SK-N-SH (cell line): Measurements from ENCODE around the gene SND1. TPM values are rescaled to one million over a fixed set of nuclear protein-coding genes. Genes with fewer than 3 reads are reported as not detected.

ENCODE experiments used
- CTCF ChIA-PET: fragments of 300-600, 350-600 bp; formaldehyde crosslinking; extraction: SDS; loops from one replicate; lab custom pipeline; 2021; lab: Yijun Ruan, JAX
- POLR2A ChIA-PET: fragments of 350-600 bp; sonication (Branson Sonifier 250); formaldehyde crosslinking; extraction: SDS; loops from one replicate; lab custom pipeline; 2020; ENCODE audit warnings: antibody characterized with exemption, inconsistent platforms; lab: Yijun Ruan, JAX
- DNase-seq: peaks from one replicate; pipeline ENCODE4 v3.0.0; 2012
- H2AFZ ChIP-seq: fragments of 200-600 bp; sonication (generic); 2 replicates; pipeline ENCODE4 v1.8.1; 2016; ENCODE audit warnings: antibody characterized with exemption, mild to moderate bottlenecking, low read depth
- H3F3A ChIP-seq: fragments of 200-600 bp; sonication (generic); replicated peaks from 2 replicates; pipeline ENCODE3; 2016; ENCODE audit warnings: antibody characterized with exemption, mild to moderate bottlenecking; ENCODE audit not compliant: insufficient read depth
- H3K27ac ChIP-seq, 2 experiments: fragments of 200-500 bp in 1 of 2; fragments of 200-600 bp in 1 of 2; sonication (Bioruptor generic) in 1 of 2; sonication (generic), shearing (Covaris generic) in 1 of 2; 2 replicates each; pipeline versions ENCODE4 v1.5.1 to v1.6.1; 2014 to 2016; ENCODE audit warnings: low read depth in 2 of 2, inconsistent platforms in 1 of 2, low read length in 1 of 2, mild to moderate bottlenecking in 1 of 2, mixed read lengths in 1 of 2
- H3K27me3 ChIP-seq: fragments of 200-600 bp; sonication (generic), shearing (Covaris generic); 2 replicates; pipeline ENCODE4 v1.6.1; 2016; ENCODE audit warnings: mixed run types; ENCODE audit not compliant: insufficient read depth
- H3K36me3 ChIP-seq, 2 experiments: fragments of 200-500 bp in 1 of 2; fragments of 200-600 bp in 1 of 2; sonication (Bioruptor generic) in 1 of 2; sonication (generic) in 1 of 2; replicated peaks in 1 of 2; 2 replicates each; pipeline versions ENCODE3 to v1.5.1; 2014 to 2016; ENCODE audit warnings: low read length in 1 of 2, mild to moderate bottlenecking in 1 of 2; ENCODE audit not compliant: insufficient read depth in 2 of 2, control insufficient read depth in 1 of 2
- H3K4me1 ChIP-seq, 2 experiments: fragments of 200-500 bp in 1 of 2; fragments of 200-600 bp in 1 of 2; sonication (Bioruptor generic) in 1 of 2; sonication (generic), shearing (Covaris generic) in 1 of 2; 2 replicates each; pipeline versions ENCODE4 v1.5.1 to v1.6.1; 2014 to 2016; ENCODE audit warnings: low read depth in 1 of 2, low read length in 1 of 2, mixed run types in 1 of 2; ENCODE audit not compliant: insufficient read depth in 2 of 2, control insufficient read depth in 1 of 2
- H3K4me2 ChIP-seq: fragments of 200-600 bp; sonication (generic), shearing (Covaris generic); 2 replicates; pipeline ENCODE4 v1.6.1; 2017; ENCODE audit warnings: mixed run types
- H3K4me3 ChIP-seq, 2 experiments: fragments of 200-500 bp in 1 of 2; fragments of 200-600 bp in 1 of 2; sonication (Bioruptor generic) in 1 of 2; sonication (generic), shearing (Covaris generic) in 1 of 2; 2 replicates each; pipeline versions ENCODE4 v1.5.1 to v1.8.1; 2014 to 2016; ENCODE audit warnings: low read depth in 2 of 2, inconsistent platforms in 1 of 2, low read length in 1 of 2, mild to moderate bottlenecking in 1 of 2, mixed read lengths in 1 of 2, moderate library complexity in 1 of 2
- H3K79me2 ChIP-seq: fragments of 200-600 bp; sonication (generic); 2 replicates; pipeline ENCODE4 v1.8.1; 2017; ENCODE audit warnings: mild to moderate bottlenecking; ENCODE audit not compliant: insufficient read depth
- H3K9ac ChIP-seq: fragments of 200-600 bp; sonication (generic); 2 replicates; pipeline ENCODE4 v1.6.1; 2017; ENCODE audit warnings: mixed run types
- H3K9me2 ChIP-seq: fragments of 200-600 bp; sonication (generic); 2 replicates; pipeline ENCODE4 v1.6.1; 2017; ENCODE audit warnings: mixed run types
- H3K9me3 ChIP-seq: fragments of 200-600 bp; sonication (generic); 2 replicates; pipeline ENCODE4 v1.6.1; 2017; ENCODE audit warnings: mixed run types, mild to moderate bottlenecking, moderate library complexity
- H4K20me1 ChIP-seq: fragments of 200-600 bp; sonication (generic); 2 replicates; pipeline ENCODE4 v1.6.1; 2017; ENCODE audit warnings: mild to moderate bottlenecking, mixed run types; ENCODE audit not compliant: insufficient read depth
- CTCF ChIP-seq: fragments of 200-600 bp; sonication (generic); IDR thresholded peaks from 2 replicates; pipeline ENCODE4 v1.6.1; 2017; ENCODE audit warnings: antibody characterized with exemption, mild to moderate bottlenecking, moderate library complexity
- FOXJ3 ChIP-seq: sonication (generic); formaldehyde crosslinking; IDR thresholded peaks from 2 replicates; pipeline ENCODE4 v1.5.1; 2020; ENCODE audit warnings: mild to moderate bottlenecking, missing genetic modification reagents
- GABPA ChIP-seq: IDR thresholded peaks from 2 replicates; pipeline ENCODE4 v1.4.0; 2012; ENCODE audit warnings: low read depth, mild to moderate bottlenecking
- JUND ChIP-seq: IDR thresholded peaks from 2 replicates; pipeline ENCODE4 v1.4.0; 2012
- MEF2A ChIP-seq: IDR thresholded peaks from 2 replicates; pipeline ENCODE4 v1.4.0; 2012; ENCODE audit warnings: low read depth, borderline replicate concordance
- MXI1 ChIP-seq: IDR thresholded peaks from 2 replicates; pipeline ENCODE4 v1.6.1; 2012; ENCODE audit warnings: mild to moderate bottlenecking, low read depth, low read length, improper control_type of control experiment
- NRF1 ChIP-seq: IDR thresholded peaks from 2 replicates; pipeline ENCODE4 v1.6.1; 2012; ENCODE audit warnings: low read depth, mild to moderate bottlenecking, low read length
- POLR2AphosphoS5 ChIP-seq: IDR thresholded peaks from 2 replicates; pipeline ENCODE4 v1.6.1; 2012; ENCODE audit warnings: low read depth, low read length
- RAD21 ChIP-seq: IDR thresholded peaks from 2 replicates; pipeline ENCODE4 v1.6.1; 2012; ENCODE audit warnings: mild to moderate bottlenecking, low read length
- RCOR1 ChIP-seq: fragments of 150-350 bp; IDR thresholded peaks from 2 replicates; pipeline ENCODE4 v1.6.1; 2017; ENCODE audit warnings: antibody characterized with exemption, low read length
- RFX5 ChIP-seq: IDR thresholded peaks from 2 replicates; pipeline ENCODE4 v1.6.1; 2012; ENCODE audit warnings: mild to moderate bottlenecking, improper control_type of control experiment, low read length
- RXRA ChIP-seq: IDR thresholded peaks from 2 replicates; pipeline ENCODE4 v1.4.0; 2012; ENCODE audit warnings: low read depth, mild to moderate bottlenecking, borderline replicate concordance
- TCF12 ChIP-seq: IDR thresholded peaks from 2 replicates; pipeline ENCODE4 v1.4.0; 2012
- USF2 ChIP-seq: fragments of 150-350 bp; IDR thresholded peaks from 2 replicates; pipeline ENCODE4 v1.6.1; 2017; ENCODE audit warnings: antibody characterized with exemption, low read length, low read depth, borderline replicate concordance
- ZBTB33 ChIP-seq: IDR thresholded peaks from 2 replicates; pipeline ENCODE4 v1.4.0; 2012; ENCODE audit warnings: low read depth, borderline replicate concordance
- WGBS: methylation state at CpG from one replicate; pipeline ENCODE4 v1.1.6; 2017; ENCODE audit warnings: low lambda C conversion rate; 5-methylcytosine and 5-hydroxymethylcytosine counted together
- polyA plus RNA-seq, 3 experiments: library from polyadenylated mRNA; depleted of rRNA; stranded (reverse); fragments of >200 nt; gene quantifications; 2 replicates each; pipeline ENCODE4 v1.2.3, GENCODE V29; 2012

The SND1 gene
- polyA plus RNA-seq, 1 of the 3 experiments (the other 2 are of a cell fraction) = 165 TPM

GRCh38 chr7:128036226-128036940 is 384.4 kb downstream of the SND1 start (continued):
- TF ChIP-seq MXI1 (no peak), GABPA (no peak), RFX5 (no peak)

DNA sequence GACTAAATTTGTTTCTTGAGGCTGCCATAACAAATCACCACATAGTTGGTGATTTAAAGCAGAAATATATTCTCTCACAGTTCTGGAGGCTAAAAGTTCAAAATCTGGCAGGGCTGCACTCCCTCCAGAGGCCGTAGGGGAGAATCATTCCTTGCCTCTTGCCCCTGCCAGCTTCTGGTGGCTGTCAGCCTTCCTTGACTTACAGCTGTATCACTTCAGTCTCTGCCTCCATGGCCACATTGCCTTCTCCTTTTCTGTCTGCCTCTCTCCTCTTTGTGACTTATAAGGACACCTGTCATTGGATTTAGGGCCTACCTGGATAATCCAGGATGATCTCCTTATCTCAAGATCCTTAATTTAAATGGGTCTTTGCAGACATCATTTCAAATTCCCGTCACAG is 385.1 kb downstream of the SND1 start:
- Histone ChIP-seq H4K20me1 (peaks cover 83% of the 10 kb centered on the region), H3K27ac (no peak overlapping the region), H3K9ac (no peak overlapping the region), H2AFZ (no peak overlapping the region), H3K4me1 (peaks cover 7 to 11% of the 10 kb centered on the region in 2 experiments; a peak in 2 of 4 replicates), H3K9me3 (no peaks in the 10 kb centered on the region), H3K27me3 (no peaks in the 10 kb centered on the region), H3K4me2 (no peak overlapping the region), H3K79me2 (no peaks in the 10 kb centered on the region; the same call in none of the 2 replicates), H3K9me2 (no peaks in the 10 kb centered on the region), H3K4me3 (no peak overlapping the region), H3K36me3 (peaks cover 0 to 1% of the 10 kb centered on the region in 2 experiments), H3F3A (peaks cover 3% of the 10 kb centered on the region)
- POLR2A ChIA-PET = no interaction called here
- TF ChIP-seq CTCF (peak; percentile 14), RXRA (no peak), RAD21 (peak; percentile 48; the same call in 1 of the 2 replicates), NRF1 (no peak)
- 95% methylated on average over 2 of the region's 2 CpGs for WGBS
- no peak for DNase-seq
- CTCF ChIA-PET = interaction anchor here (0.8 to 8.7 kb wide), 11 partner anchors 8 to 328 kb away, joined by 3 to 165 read pairs (median 11); no protein-coding TSS in a partner anchor

DNA sequence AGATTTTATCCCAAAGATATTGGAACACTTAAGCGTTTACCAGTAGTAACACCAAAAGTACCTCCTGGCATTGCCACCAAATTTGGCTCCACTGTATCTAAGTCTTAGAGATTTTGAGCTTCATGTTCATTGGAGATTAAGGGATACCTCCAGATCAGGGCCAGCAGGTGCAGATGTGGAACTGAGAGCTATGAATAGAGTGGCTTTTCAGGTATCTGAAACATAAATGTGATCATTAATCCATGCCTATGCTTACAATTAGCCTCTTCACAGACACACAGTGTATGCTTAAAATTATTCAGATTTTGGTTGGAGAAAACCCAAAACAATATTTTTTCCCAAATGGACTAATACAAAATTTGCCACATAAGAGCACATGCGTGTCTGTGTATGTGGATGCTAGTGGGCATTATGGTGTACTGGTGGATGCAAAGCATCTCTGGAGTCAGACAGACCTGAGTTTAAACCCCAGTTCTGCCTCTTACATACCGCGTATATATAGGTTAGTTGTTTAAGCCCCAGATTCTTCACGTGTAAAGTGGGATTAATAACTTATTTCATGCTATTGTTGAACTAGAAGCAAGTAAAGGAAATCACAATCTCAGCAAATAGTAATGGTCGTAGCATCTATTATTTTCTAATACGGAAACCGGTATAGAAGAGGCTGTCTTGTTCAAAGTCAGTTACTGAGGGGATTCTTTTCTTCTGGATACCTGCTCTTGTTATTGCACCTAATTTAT is 386.1 kb downstream of the SND1 start:
- Histone ChIP-seq H2AFZ (no peak overlapping the region), H3K27ac (no peak overlapping the region), H3K9me3 (no peaks in the 10 kb centered on the region), H3K4me1 (peaks cover 2 to 11% of the 10 kb centered on the region in 2 experiments; a peak in 2 of 4 replicates), H4K20me1 (peaks cover 84% of the 10 kb centered on the region), H3K4me2 (no peak overlapping the region), H3K9me2 (no peaks in the 10 kb centered on the region), H3K9ac (no peak overlapping the region), H3K36me3 (peaks cover 4 to 6% of the 10 kb centered on the region in 2 experiments), H3K79me2 (no peaks in the 10 kb centered on the region; the same call in 1 of the 2 replicates), H3F3A (peaks cover 3% of the 10 kb centered on the region), H3K4me3 (no peak overlapping the region), H3K27me3 (no peaks in the 10 kb centered on the region)
- 96% methylated on average over 8 of the region's 8 CpGs for WGBS
- CTCF ChIA-PET = interaction anchor here (1.0 to 8.7 kb wide), 7 partner anchors 9 to 329 kb away, joined by 3 to 165 read pairs (median 14); no protein-coding TSS in a partner anchor
- DNase-seq = no peak
- POLR2A ChIA-PET = no interaction called here
- TF ChIP-seq ZBTB33 (no peak), USF2 (no peak), CTCF (no peak), MEF2A (no peak), FOXJ3 (CRISPR knock-in tag) (no peak), TCF12 (no peak), JUND (no peak), RCOR1 (no peak), POLR2AphosphoS5 (no peak)
